ENCODE data around the gene AAK1. TPM values are rescaled to one million over a fixed set of nuclear protein-coding genes. Genes with fewer than 3 reads are reported as not detected.

AAK1 gene
- total RNA-seq, 1 experiment from 2014 or later: 30.6 TPM

DNA sequence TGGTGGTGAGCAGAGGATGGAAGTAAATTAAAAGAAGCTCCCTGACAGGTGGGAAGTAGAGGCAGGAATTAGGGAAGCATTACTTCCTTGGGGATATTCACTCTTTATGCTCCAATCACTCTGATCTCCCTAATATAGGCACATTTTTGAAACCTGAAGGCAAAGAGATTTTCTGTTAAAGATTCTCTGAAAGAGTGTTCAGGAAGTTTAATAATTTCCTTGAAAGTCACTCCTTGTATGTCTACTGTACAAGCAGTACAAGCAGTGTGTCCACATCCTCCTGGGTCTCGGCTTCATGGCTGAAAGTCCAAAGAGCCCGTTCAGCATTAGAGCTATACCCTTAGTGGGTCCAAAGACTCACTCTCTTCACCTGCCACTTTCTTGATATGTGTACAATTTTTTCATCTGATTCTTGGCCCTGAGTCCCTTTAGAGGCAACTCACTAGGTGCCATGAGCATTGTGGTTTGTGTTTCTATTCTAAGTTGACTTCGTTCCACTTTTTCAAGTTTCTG lies 60.2 kb downstream of the AAK1 start:
- no peak overlapping the region for H3K27ac ChIP-seq (ENCODE audit: insufficient read length, low read depth, low read length)
- no peak overlapping the region for H3K27ac Mint-ChIP-seq
- H2BK12ac ChIP-seq (ENCODE audit: insufficient read length, low read depth, low read length): no peak overlapping the region

More for the DNA sequence above, 60.2 kb downstream of the AAK1 start:
- Histone ChIP-seq H3K4me2 (ENCODE audit: insufficient read depth, insufficient read length, low read length) (no peak overlapping the region), H2BK5ac (ENCODE audit: insufficient read length, low read length) (no peak overlapping the region), H3K4me1 (ENCODE audit: insufficient read depth, low read length) (peaks cover 5% of the 10 kb centered on the region; the same call in 1 of the 2 replicates), H2AK5ac (ENCODE audit: insufficient read length, low read length) (no peak overlapping the region), H3K18ac (ENCODE audit: insufficient read length, low read depth, low read length) (no peak overlapping the region), H3K56ac (ENCODE audit: insufficient read length, low read depth, low read length) (no peak overlapping the region), H2BK15ac (ENCODE audit: low read depth, low read length) (no peak overlapping the region), H3T11ph (ENCODE audit: low read length) (no peak overlapping the region), H2BK20ac (ENCODE audit: low read depth, low read length, poor library complexity, severe bottlenecking) (peak overlapping the region; percentile 64), H3K9me3 (ENCODE audit: control insufficient read depth, low read depth, low read length) (no peaks in the 10 kb centered on the region), H2AFZ (ENCODE audit: low read length) (no peak overlapping the region), H4K20me1 (ENCODE audit: control insufficient read depth, insufficient read depth, insufficient read length) (no peaks in the 10 kb centered on the region), H3K4ac (ENCODE audit: low read depth, low read length) (no peak overlapping the region), H4K5ac (ENCODE audit: insufficient read length, low read depth, low read length) (no peak overlapping the region), H2BK120ac (ENCODE audit: low read depth, low read length, poor library complexity, severe bottlenecking) (no peak overlapping the region), H3K27me3 (ENCODE audit: insufficient read depth, low read length) (no peaks in the 10 kb centered on the region), H3K23me2 (ENCODE audit: insufficient read length, low read depth, low read length, poor library complexity, severe bottlenecking) (no peaks in the 10 kb centered on the region), H3K9ac (ENCODE audit: extremely low read depth, insufficient read length, low read length) (no peak overlapping the region), H3K23ac (ENCODE audit: insufficient read length, low read depth, low read length) (no peak overlapping the region), H4K8ac (replicated peaks; ENCODE audit: insufficient read length, low read depth, low read length) (no peak overlapping the region), H3K79me1 (ENCODE audit: insufficient read depth, low read depth, low read length, poor library complexity, severe bottlenecking) (peaks cover 3% of the 10 kb centered on the region), H3K79me2 (ENCODE audit: insufficient read depth, low read length) (peaks cover 3% of the 10 kb centered on the region; the same call in 1 of the 2 replicates), H4K91ac (ENCODE audit: insufficient read length, low read depth, low read length) (no peak overlapping the region), H3K14ac (ENCODE audit: insufficient read depth, low read length) (no peak overlapping the region)
- Mint-ChIP-seq H3K9me3 (no peaks in the 10 kb centered on the region), H3K4me1 (peaks cover 20 to 34% of the 10 kb centered on the region in 2 experiments), H3K4me3 (no peak overlapping the region), H3K27me3 (ENCODE audit: low read depth) (no peaks in the 10 kb centered on the region), H3K36me3 (ENCODE audit: insufficient read depth in 1 of 3, low read depth in 3 of 3) (no peaks in the 10 kb centered on the region; a peak in 1 of 7 replicates)
- WGBS (ENCODE audit: extremely low coverage, insufficient read length, low lambda C conversion rate): no CpG with 5 or more reads among the region's 3 CpGs
- TF ChIP-seq, protein P1, sequence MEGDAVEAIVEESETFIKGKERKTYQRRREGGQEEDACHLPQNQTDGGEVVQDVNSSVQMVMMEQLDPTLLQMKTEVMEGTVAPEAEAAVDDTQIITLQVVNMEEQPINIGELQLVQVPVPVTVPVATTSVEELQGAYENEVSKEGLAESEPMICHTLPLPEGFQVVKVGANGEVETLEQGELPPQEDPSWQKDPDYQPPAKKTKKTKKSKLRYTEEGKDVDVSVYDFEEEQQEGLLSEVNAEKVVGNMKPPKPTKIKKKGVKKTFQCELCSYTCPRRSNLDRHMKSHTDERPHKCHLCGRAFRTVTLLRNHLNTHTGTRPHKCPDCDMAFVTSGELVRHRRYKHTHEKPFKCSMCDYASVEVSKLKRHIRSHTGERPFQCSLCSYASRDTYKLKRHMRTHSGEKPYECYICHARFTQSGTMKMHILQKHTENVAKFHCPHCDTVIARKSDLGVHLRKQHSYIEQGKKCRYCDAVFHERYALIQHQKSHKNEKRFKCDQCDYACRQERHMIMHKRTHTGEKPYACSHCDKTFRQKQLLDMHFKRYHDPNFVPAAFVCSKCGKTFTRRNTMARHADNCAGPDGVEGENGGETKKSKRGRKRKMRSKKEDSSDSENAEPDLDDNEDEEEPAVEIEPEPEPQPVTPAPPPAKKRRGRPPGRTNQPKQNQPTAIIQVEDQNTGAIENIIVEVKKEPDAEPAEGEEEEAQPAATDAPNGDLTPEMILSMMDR (conservative IDR thresholded peaks at IDR 0.05): no peak
- no peak for DNase-seq
